ENCODE results near the gene CDK5RAP2.

The CDK5RAP2 gene

GRCh38 chr9:120436983-120437475 lies 142.9 kb downstream of the CDK5RAP2 start:
- no peak overlapping the region for H3K4me2 ChIP-seq (ENCODE audit: low read depth, low read length, poor library complexity, severe bottlenecking)
- H3K9me3 ChIP-seq (ENCODE audit: insufficient read depth, low read depth, low read length) = no peaks in the 10 kb centered on the region
- H3K79me2 ChIP-seq (ENCODE audit: insufficient read depth, low read length) = no peaks in the 10 kb centered on the region
- no peaks in the 10 kb centered on the region for H3K9me2 ChIP-seq (replicated peaks; ENCODE audit: low read depth, low read length)
- H3F3A ChIP-seq (ENCODE audit: low read depth) = no peaks in the 10 kb centered on the region
- H3K4me3 ChIP-seq (ENCODE audit: low read length, poor library complexity, severe bottlenecking) = no peak overlapping the region
- H4K20me1 ChIP-seq (ENCODE audit: insufficient read depth, low read length, poor library complexity, severe bottlenecking) = no peaks in the 10 kb centered on the region
- H3K36me3 ChIP-seq (ENCODE audit: insufficient read depth, low read length) = peaks cover 71% of the 10 kb centered on the region; the same call in 1 of the 2 replicates
- no peak overlapping the region for H2AFZ ChIP-seq (ENCODE audit: low read length)
- H3K27me3 ChIP-seq (ENCODE audit: insufficient read depth, low read length, poor library complexity, severe bottlenecking) = no peaks in the 10 kb centered on the region
- H3K4me1 ChIP-seq (ENCODE audit: insufficient read depth, low read length, poor library complexity, severe bottlenecking) = peaks cover 17% of the 10 kb centered on the region
- TF ChIP-seq CTCF (conservative IDR thresholded peaks at IDR 0.05; ENCODE audit: low read length) = no peak
- H3K9ac ChIP-seq (ENCODE audit: low read depth, low read length, poor library complexity, severe bottlenecking) = no peak overlapping the region

- no peaks in the 10 kb centered on the region for H3F3A ChIP-seq (ENCODE audit: low read depth)
- peaks cover 17% of the 10 kb centered on the region for H3K4me1 ChIP-seq (ENCODE audit: insufficient read depth, low read length, poor library complexity, severe bottlenecking)
- H3K4me2 ChIP-seq (ENCODE audit: low read depth, low read length, poor library complexity, severe bottlenecking) = no peak overlapping the region
- H4K20me1 ChIP-seq (ENCODE audit: insufficient read depth, low read length, poor library complexity, severe bottlenecking) = no peaks in the 10 kb centered on the region
- H3K9me3 ChIP-seq (ENCODE audit: insufficient read depth, low read depth, low read length) = no peaks in the 10 kb centered on the region
- no peaks in the 10 kb centered on the region for H3K79me2 ChIP-seq (ENCODE audit: insufficient read depth, low read length)
- no peak overlapping the region for H3K9ac ChIP-seq (ENCODE audit: low read depth, low read length, poor library complexity, severe bottlenecking)
- no peaks in the 10 kb centered on the region for H3K27me3 ChIP-seq (ENCODE audit: insufficient read depth, low read length, poor library complexity, severe bottlenecking)
- H3K9me2 ChIP-seq (replicated peaks; ENCODE audit: low read depth, low read length) = no peaks in the 10 kb centered on the region
- no peak for TF ChIP-seq CTCF (conservative IDR thresholded peaks at IDR 0.05; ENCODE audit: low read length)
- no peak overlapping the region for H2AFZ ChIP-seq (ENCODE audit: low read length)
- peaks cover 65% of the 10 kb centered on the region; the same call in 1 of the 2 replicates for H3K36me3 ChIP-seq (ENCODE audit: insufficient read depth, low read length)
- no peak overlapping the region for H3K4me3 ChIP-seq (ENCODE audit: low read length, poor library complexity, severe bottlenecking)
These were observed 143.5 kb downstream of the CDK5RAP2 start for GRCh38 chr9:120436446-120436845.

GRCh38 chr9:120435091-120435490 lies 144.9 kb downstream of the CDK5RAP2 start:
- Histone ChIP-seq H3K36me3 (ENCODE audit: insufficient read depth, low read length) (peaks cover 54% of the 10 kb centered on the region; the same call in 1 of the 2 replicates), H3K4me1 (ENCODE audit: insufficient read depth, low read length, poor library complexity, severe bottlenecking) (peaks cover 17% of the 10 kb centered on the region), H3K9me3 (ENCODE audit: insufficient read depth, low read depth, low read length) (no peaks in the 10 kb centered on the region), H3K79me2 (ENCODE audit: insufficient read depth, low read length) (no peaks in the 10 kb centered on the region), H3K9ac (ENCODE audit: low read depth, low read length, poor library complexity, severe bottlenecking) (no peak overlapping the region), H3K4me3 (ENCODE audit: low read length, poor library complexity, severe bottlenecking) (no peak overlapping the region), H3K9me2 (replicated peaks; ENCODE audit: low read depth, low read length) (no peaks in the 10 kb centered on the region), H3K27me3 (ENCODE audit: insufficient read depth, low read length, poor library complexity, severe bottlenecking) (no peaks in the 10 kb centered on the region), H2AFZ (ENCODE audit: low read length) (no peak overlapping the region), H4K20me1 (ENCODE audit: insufficient read depth, low read length, poor library complexity, severe bottlenecking) (no peaks in the 10 kb centered on the region), H3K4me2 (ENCODE audit: low read depth, low read length, poor library complexity, severe bottlenecking) (no peak overlapping the region), H3F3A (ENCODE audit: low read depth) (no peaks in the 10 kb centered on the region)
- TF ChIP-seq CTCF (conservative IDR thresholded peaks at IDR 0.05; ENCODE audit: low read length) = no peak
- no peak for TF ChIP-seq EZH2phosphoT487 (IDR thresholded peaks at IDR 0.05; ENCODE audit: borderline replicate concordance)
